Gastrocnemius medialis (tissue), 4 donors: Measurements from ENCODE around the gene YIF1A. TPM values are rescaled to one million over a fixed set of nuclear protein-coding genes. Genes with fewer than 3 reads are reported as not detected.
"Not testable (repeated sequence)": the region's sequence is repeated elsewhere in the genome, so short reads cannot be mapped to it uniquely, and the experiment has no call there.

Experiments used
- ATAC-seq, 2 donors: fragments of 150-250 bp; one replicate each; pipeline ENCODE4 v1.9.1; 2016
- DNase-seq, 2 donors: peaks; one replicate each; pipeline ENCODE4 v3.0.0-alpha.2; 2019
- H3K27ac ChIP-seq, 4 donors: fragments of 200-600 bp; sonication (generic); 1 replicate in 1 of 4; 2 replicates in 3 of 4; pipeline ENCODE4 v1.5.1; 2016 to 2018; ENCODE audit warnings: mild to moderate bottlenecking in 2 of 4, moderate library complexity in 1 of 4
- H3K27me3 ChIP-seq, 3 donors: fragments of 200-600 bp; sonication (generic) in 2 of 3; 1 replicate in 1 of 3; 2 replicates in 2 of 3; pipeline versions ENCODE4 v1.5.1 to v1.6.0; 2016 to 2019; ENCODE audit warnings: mild to moderate bottlenecking in 1 of 3, moderate library complexity in 1 of 3
- H3K36me3 ChIP-seq, 2 donors: fragments of 200-600 bp; sonication (generic) in 1 of 2; one replicate each; pipeline ENCODE4 v1.5.1; 2017 to 2018
- H3K4me1 ChIP-seq, 2 donors: fragments of 200-600 bp; sonication (generic) in 1 of 2; one replicate each; pipeline ENCODE4 v1.5.1; 2016 to 2017; ENCODE audit warnings: mild to moderate bottlenecking in 2 of 2
- H3K4me3 ChIP-seq, 4 donors: fragments of 200-600 bp; sonication (generic) in 3 of 4; 1 replicate in 1 of 4; 2 replicates in 3 of 4; pipeline ENCODE4 v1.5.1; 2016 to 2019; ENCODE audit warnings: mild to moderate bottlenecking in 2 of 4
- H3K9me3 ChIP-seq, 3 donors: fragments of 200-600 bp; sonication (generic) in 2 of 3; 1 replicate in 1 of 3; 2 replicates in 2 of 3; pipeline ENCODE4 v1.5.1; 2016 to 2019
- CTCF ChIP-seq, 5 experiments: fragments of 450-650 bp in 3 of 5; fragments of 200-600 bp in 2 of 5; sonication (generic) in 2 of 5; IDR thresholded peaks in 4 of 5; conservative IDR thresholded peaks in 1 of 5; 1 replicate in 4 of 5; 2 replicates in 1 of 5; pipeline ENCODE4 v1.5.1; 2016 to 2019; ENCODE audit warnings: antibody characterized with exemption in 5 of 5, mild to moderate bottlenecking in 3 of 5, moderate library complexity in 3 of 5
- POLR2A ChIP-seq, 2 donors: fragments of 450-650 bp; IDR thresholded peaks; one replicate each; pipeline ENCODE4 v1.6.1; 2017; ENCODE audit warnings: antibody characterized with exemption in 2 of 2, mild to moderate bottlenecking in 2 of 2, moderate library complexity in 2 of 2
- in situ Hi-C, 4 donors: fragments of 200-750 bp; cut with MboI; loops; one replicate each; pipeline versions ENCODE4 v1.15.0 to v1.8.0; 2017; ENCODE audit warnings: low sequenced_read_pairs in 4 of 4
- intact Hi-C: fragments of 100-400 bp; cut with DNase I; formaldehyde crosslinking; loops from one replicate; pipeline ENCODE4 v1.15.1; 2023; ENCODE audit warnings: low total_unique reads
- total RNA-seq, 4 donors: library from RNA; depleted of rRNA; stranded (reverse); fragments of >200 nt; gene quantifications; one replicate each; pipeline versions ENCODE4 v1.1.0 to v1.2.3, GENCODE V29; 2016

Gene YIF1A
- total RNA-seq, 4 donors from 2014 or later: 106 to 137 (median 113) TPM

- H3K9me3 ChIP-seq: no peaks in the 10 kb centered on the region
- intact Hi-C loops (no loop called here), in situ Hi-C loops (no loop called here)
- H3K27ac ChIP-seq: no peak overlapping the region
- ATAC-seq (no peak), DNase-seq (no peak)
- no peak overlapping the region for H3K4me3 ChIP-seq
- H3K4me1 ChIP-seq: peaks cover 4 to 14% of the 10 kb centered on the region in 2 donors
- H3K27me3 ChIP-seq: no peaks in the 10 kb centered on the region
- TF ChIP-seq POLR2A (IDR thresholded peaks at IDR 0.05): no peak
- no peak for TF ChIP-seq CTCF (IDR thresholded peaks at IDR 0.05 in 4 of 5, conservative IDR thresholded peaks at IDR 0.05 in 1 of 5)
- peaks cover 0 to 38% of the 10 kb centered on the region in 2 donors for H3K36me3 ChIP-seq
Observed at GRCh38 chr11:66259956-66260355, 29.0 kb downstream of the YIF1A start.

- Histone ChIP-seq H3K4me3 (no peak overlapping the region), H3K36me3 (peaks cover 0 to 38% of the 10 kb centered on the region in 2 donors), H3K9me3 (no peaks in the 10 kb centered on the region), H3K27me3 (no peaks in the 10 kb centered on the region), H3K4me1 (peaks cover 4 to 14% of the 10 kb centered on the region in 2 donors), H3K27ac (no peak overlapping the region)
- DNase-seq (no peak), ATAC-seq (no peak)
- TF ChIP-seq CTCF (IDR thresholded peaks at IDR 0.05 in 4 of 5, conservative IDR thresholded peaks at IDR 0.05 in 1 of 5) (no peak), POLR2A (IDR thresholded peaks at IDR 0.05) (no peak)
- intact Hi-C loops: no loop called here
- in situ Hi-C loops: no loop called here
Observed at GRCh38 chr11:66259225-66259624, 29.7 kb downstream of the YIF1A start.

- DNase-seq (no peak), ATAC-seq (no peak)
- no peaks in the 10 kb centered on the region for H3K27me3 ChIP-seq
- H3K27ac ChIP-seq: peak overlapping the region; percentile 74 to 78 (median 76)
- H3K9me3 ChIP-seq: no peaks in the 10 kb centered on the region
- H3K36me3 ChIP-seq: peaks cover 0 to 36% of the 10 kb centered on the region in 2 donors
- in situ Hi-C loops (no loop called here), intact Hi-C loops (loop anchor here (1.0 kb wide), 1 partner anchor 36 kb away; no protein-coding TSS in a partner anchor)
- peak overlapping the region; percentile 90 to 98 (median 92) for H3K4me3 ChIP-seq
- peaks cover 4 to 14% of the 10 kb centered on the region in 2 donors for H3K4me1 ChIP-seq
- TF ChIP-seq POLR2A (IDR thresholded peaks at IDR 0.05) (no peak), CTCF (IDR thresholded peaks at IDR 0.05 in 4 of 5, conservative IDR thresholded peaks at IDR 0.05 in 1 of 5) (peak in 2 of 5 experiments; percentile 32 to 36)
Observed at GRCh38 chr11:66258473-66258893, 30.5 kb downstream of the YIF1A start.

- H3K9me3 ChIP-seq, H3K27ac ChIP-seq, H3K4me3 ChIP-seq, ATAC-seq, in situ Hi-C loops, H3K36me3 ChIP-seq, H3K4me1 ChIP-seq, intact Hi-C loops, H3K27me3 ChIP-seq, DNase-seq: not testable (repeated sequence)
Observed at GRCh38 chr11:66253081-66253480, 35.9 kb downstream of the YIF1A start.

GRCh38 chr11:66251809-66252208, 37.1 kb downstream of the YIF1A start:
- no peak overlapping the region for H3K4me3 ChIP-seq
- no peak for ATAC-seq
- in situ Hi-C loops: no loop called here
- H3K27ac ChIP-seq: no peak overlapping the region
- H3K4me1 ChIP-seq: peaks cover 0 to 3% of the 10 kb centered on the region in 2 donors
- no peaks in the 10 kb centered on the region for H3K9me3 ChIP-seq
- no peak for TF ChIP-seq CTCF (IDR thresholded peaks at IDR 0.05 in 4 of 5, conservative IDR thresholded peaks at IDR 0.05 in 1 of 5)
- no peak for TF ChIP-seq POLR2A (IDR thresholded peaks at IDR 0.05)
- intact Hi-C loops: no loop called here
- no peak for DNase-seq
- H3K27me3 ChIP-seq: no peaks in the 10 kb centered on the region
- no peaks in the 10 kb centered on the region for H3K36me3 ChIP-seq
